Astrocyte (in vitro differentiated cells and primary cell): ENCODE measurements around the gene DAP. TPM values are rescaled to one million over a fixed set of nuclear protein-coding genes. Genes with fewer than 3 reads are reported as not detected.
A peak's percentile ranks its signal among the peaks of the same experiment; 100 is the strongest.

ENCODE experiments used
- DNase-seq: peaks from one replicate; pipeline ENCODE4 v3.0.0-alpha.2; 2010; ENCODE audit warnings: low read depth
- FAIRE-seq: peaks from 2 replicates; lab custom pipeline; 2011; peaks lifted over from hg19 to GRCh38; lab: Jason Lieb, UNC
- H2AFZ ChIP-seq: 2 replicates; pipeline ENCODE4 v1.6.0; 2012; ENCODE audit warnings: low read depth, low read length, inconsistent platforms
- H3K27ac ChIP-seq: 2 replicates; pipeline ENCODE4 v1.5.1; 2011; ENCODE audit warnings: low read depth, low read length, inconsistent platforms
- H3K27me3 ChIP-seq: 2 replicates; pipeline ENCODE4 v1.6.0; 2011; ENCODE audit warnings: low read length, inconsistent platforms; ENCODE audit not compliant: insufficient read depth
- H3K36me3 ChIP-seq: 2 replicates; pipeline ENCODE4 v1.5.1; 2011; ENCODE audit warnings: low read length, inconsistent platforms; ENCODE audit not compliant: insufficient read depth
- H3K4me1 ChIP-seq: 2 replicates; pipeline ENCODE4 v1.5.1; 2011; ENCODE audit warnings: low read length, inconsistent platforms; ENCODE audit not compliant: insufficient read depth
- H3K4me2 ChIP-seq: 2 replicates; pipeline ENCODE4 v1.6.0; 2012; ENCODE audit warnings: low read length, inconsistent platforms
- H3K4me3 ChIP-seq: 2 replicates; pipeline ENCODE4 v1.5.1; 2011; ENCODE audit warnings: low read depth, mild to moderate bottlenecking, low read length, inconsistent platforms; ENCODE audit not compliant: insufficient read depth
- H3K79me2 ChIP-seq: 2 replicates; pipeline ENCODE4 v1.6.0; 2012; ENCODE audit warnings: mild to moderate bottlenecking, low read length, inconsistent platforms; ENCODE audit not compliant: insufficient read depth
- H3K9ac ChIP-seq: 2 replicates; pipeline ENCODE4 v1.6.0; 2012; ENCODE audit warnings: mild to moderate bottlenecking, low read length, inconsistent platforms
- H3K9me3 ChIP-seq: 2 replicates; pipeline ENCODE4 v1.5.1; 2012; ENCODE audit warnings: low read depth, mild to moderate bottlenecking, low read length, inconsistent platforms; ENCODE audit not compliant: insufficient read depth
- H4K20me1 ChIP-seq: 2 replicates; pipeline ENCODE4 v1.6.0; 2012; ENCODE audit warnings: low read length, inconsistent platforms; ENCODE audit not compliant: insufficient read depth
- H3K27ac Mint-ChIP-seq: one replicate; pipeline ENCODE4 v1.8.0; 2021; ENCODE audit warnings: mild to moderate bottlenecking, mixed read lengths; ENCODE audit not compliant: unreplicated experiment
- H3K27me3 Mint-ChIP-seq: one replicate; pipeline ENCODE4 v1.8.0; 2021; ENCODE audit warnings: low read depth, mixed read lengths; ENCODE audit not compliant: unreplicated experiment
- H3K36me3 Mint-ChIP-seq: one replicate; pipeline ENCODE4 v1.8.0; 2021; ENCODE audit warnings: low read depth, mixed read lengths; ENCODE audit not compliant: unreplicated experiment
- H3K4me1 Mint-ChIP-seq: one replicate; pipeline ENCODE4 v1.8.0; 2021; ENCODE audit warnings: low read depth, mixed read lengths; ENCODE audit not compliant: unreplicated experiment
- H3K4me3 Mint-ChIP-seq: one replicate; pipeline ENCODE4 v1.8.0; 2021; ENCODE audit warnings: mild to moderate bottlenecking, moderate library complexity, mixed read lengths; ENCODE audit not compliant: unreplicated experiment
- H3K9me3 Mint-ChIP-seq: one replicate; pipeline ENCODE4 v1.8.0; 2021; ENCODE audit warnings: mild to moderate bottlenecking, mixed read lengths; ENCODE audit not compliant: unreplicated experiment
- CTCF ChIP-seq: IDR thresholded peaks from 2 replicates; pipeline ENCODE4 v1.5.1; 2011; ENCODE audit warnings: low read depth, mild to moderate bottlenecking, inconsistent platforms, low read length, moderate library complexity; ENCODE audit not compliant: insufficient read depth
- EZH2 ChIP-seq: IDR thresholded peaks from 2 replicates; pipeline ENCODE4 v1.6.1; 2012; ENCODE audit warnings: mild to moderate bottlenecking, low read length, inconsistent platforms; ENCODE audit not compliant: insufficient read depth
- total RNA-seq: library from RNA; stranded (reverse); gene quantifications from 2 replicates; pipeline ENCODE4 v1.2.1, GENCODE V29; 2021

The DAP gene
- total RNA-seq, 1 donor from 2014 or later: 239 TPM

- no peaks in the 10 kb centered on the region for H3K27me3 ChIP-seq
- H3K4me1 ChIP-seq: peaks cover 54% of the 10 kb centered on the region
- peak overlapping the region; percentile 3 for H3K27ac ChIP-seq
- H3K79me2 ChIP-seq: peaks cover 60% of the 10 kb centered on the region
- H3K4me2 ChIP-seq: no peak overlapping the region
- H3K4me3 ChIP-seq: no peak overlapping the region
- no peaks in the 10 kb centered on the region for H3K9me3 ChIP-seq
- no peak for DNase-seq
- peak overlapping the region; percentile 14 for H3K9ac ChIP-seq
- H3K36me3 ChIP-seq: no peaks in the 10 kb centered on the region
- FAIRE-seq: no peak
- peaks cover 37% of the 10 kb centered on the region for H4K20me1 ChIP-seq
- no peak for TF ChIP-seq CTCF
- TF ChIP-seq EZH2: no peak
- no peak overlapping the region for H2AFZ ChIP-seq
- H3K4me3 Mint-ChIP-seq: no peak overlapping the region
- H3K4me1 Mint-ChIP-seq: peaks cover 87% of the 10 kb centered on the region
- peaks cover 8% of the 10 kb centered on the region for H3K36me3 Mint-ChIP-seq
- H3K27ac Mint-ChIP-seq: no peak overlapping the region
- H3K27me3 Mint-ChIP-seq: no peaks in the 10 kb centered on the region
- no peaks in the 10 kb centered on the region for H3K9me3 Mint-ChIP-seq
Measured at GRCh38 chr5:10700516-10700915, 60.5 kb downstream of the DAP start.

- H3K9me3 ChIP-seq: no peaks in the 10 kb centered on the region
- H2AFZ ChIP-seq: no peak overlapping the region
- peaks cover 87% of the 10 kb centered on the region for H3K4me1 Mint-ChIP-seq
- no peak overlapping the region for H3K4me2 ChIP-seq
- H3K79me2 ChIP-seq: peaks cover 59% of the 10 kb centered on the region
- H3K27me3 ChIP-seq: no peaks in the 10 kb centered on the region
- no peak overlapping the region for H3K27ac ChIP-seq
- H3K36me3 Mint-ChIP-seq: peaks cover 8% of the 10 kb centered on the region
- no peak overlapping the region for H3K4me3 ChIP-seq
- no peak for TF ChIP-seq EZH2
- TF ChIP-seq CTCF: no peak
- FAIRE-seq: no peak
- H3K9me3 Mint-ChIP-seq: no peaks in the 10 kb centered on the region
- peaks cover 54% of the 10 kb centered on the region for H3K4me1 ChIP-seq
- H3K4me3 Mint-ChIP-seq: no peak overlapping the region
- no peak overlapping the region for H3K9ac ChIP-seq
- H3K27me3 Mint-ChIP-seq: no peaks in the 10 kb centered on the region
- DNase-seq: no peak
- H3K27ac Mint-ChIP-seq: peak overlapping the region; percentile 24
- H3K36me3 ChIP-seq: no peaks in the 10 kb centered on the region
- H4K20me1 ChIP-seq: peaks cover 40% of the 10 kb centered on the region
Measured at GRCh38 chr5:10699987-10700386, 61.0 kb downstream of the DAP start.

- no peaks in the 10 kb centered on the region for H3K27me3 Mint-ChIP-seq
- Histone ChIP-seq H3K4me3 (no peak overlapping the region), H3K27me3 (no peaks in the 10 kb centered on the region), H3K79me2 (peaks cover 60% of the 10 kb centered on the region), H3K9ac (no peak overlapping the region), H3K9me3 (no peaks in the 10 kb centered on the region), H3K4me2 (no peak overlapping the region), H3K4me1 (peaks cover 50% of the 10 kb centered on the region), H3K27ac (no peak overlapping the region), H4K20me1 (peaks cover 40% of the 10 kb centered on the region), H3K36me3 (no peaks in the 10 kb centered on the region), H2AFZ (no peak overlapping the region)
- peaks cover 86% of the 10 kb centered on the region for H3K4me1 Mint-ChIP-seq
- FAIRE-seq (no peak), DNase-seq (no peak)
- H3K27ac Mint-ChIP-seq: peak overlapping the region; percentile 66
- no peaks in the 10 kb centered on the region for H3K9me3 Mint-ChIP-seq
- H3K4me3 Mint-ChIP-seq: no peak overlapping the region
- TF ChIP-seq CTCF (no peak), EZH2 (no peak)
- peaks cover 8% of the 10 kb centered on the region for H3K36me3 Mint-ChIP-seq
Measured at GRCh38 chr5:10699281-10699874, 61.7 kb downstream of the DAP start.
